Upper lobe of left lung (tissue), 4 donors: ENCODE data around the gene SCTR.

Experiments used
- POLR2A ChIP-seq, 4 donors: fragments of 450-650 bp; IDR thresholded peaks; one replicate each; pipeline ENCODE4 v1.5.1; 2016 to 2017; ENCODE audit warnings: antibody characterized with exemption in 4 of 4, mild to moderate bottlenecking in 2 of 4
- TF ChIP-seq, protein P1 (sequence below), 6 experiments: fragments of 450-650 bp in 4 of 6; fragments of 200-600 bp in 2 of 6; sonication (generic) in 2 of 6; IDR thresholded peaks; one replicate each; pipeline ENCODE4 v1.5.1; 2016 to 2019; ENCODE audit warnings: antibody characterized with exemption in 6 of 6

DNA sequence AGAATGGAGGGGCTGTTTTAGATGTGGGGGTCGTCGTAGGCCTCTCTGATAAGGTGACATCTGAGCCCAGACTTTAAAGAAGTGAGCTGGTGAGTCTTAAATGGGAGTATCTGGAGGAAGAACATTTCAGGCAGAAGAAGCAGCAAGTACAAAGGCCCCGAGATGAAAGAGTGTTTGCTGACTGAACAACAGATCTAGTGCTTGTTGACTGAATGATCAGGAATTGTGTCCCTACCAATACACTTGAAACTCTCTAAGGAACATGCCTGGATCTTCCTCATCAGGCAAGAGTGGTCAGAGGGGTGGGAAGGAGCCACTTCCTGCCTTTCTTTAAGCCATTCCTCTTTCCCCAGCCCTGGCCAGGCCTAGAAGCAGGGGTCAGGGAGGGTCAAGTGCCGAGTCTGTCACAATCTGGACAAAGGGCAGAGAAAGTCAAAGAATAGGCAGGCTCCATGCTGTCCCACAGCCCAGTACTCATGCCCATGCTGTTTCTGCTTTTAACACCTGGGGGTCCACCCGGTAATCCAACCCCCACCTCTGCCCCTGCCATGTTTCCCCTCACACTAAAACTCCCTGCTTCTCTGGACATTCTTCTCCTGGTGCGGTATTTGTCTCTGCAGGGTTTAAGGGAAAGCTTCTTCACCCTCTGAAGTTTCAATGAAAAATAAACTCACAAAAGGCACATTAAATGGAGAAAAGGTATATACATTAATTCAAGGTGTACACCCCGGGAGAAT, 95.6 kb downstream of the SCTR start:
- TF ChIP-seq POLR2A (IDR thresholded peaks at IDR 0.05), result no peak
- TF ChIP-seq, protein P1, sequence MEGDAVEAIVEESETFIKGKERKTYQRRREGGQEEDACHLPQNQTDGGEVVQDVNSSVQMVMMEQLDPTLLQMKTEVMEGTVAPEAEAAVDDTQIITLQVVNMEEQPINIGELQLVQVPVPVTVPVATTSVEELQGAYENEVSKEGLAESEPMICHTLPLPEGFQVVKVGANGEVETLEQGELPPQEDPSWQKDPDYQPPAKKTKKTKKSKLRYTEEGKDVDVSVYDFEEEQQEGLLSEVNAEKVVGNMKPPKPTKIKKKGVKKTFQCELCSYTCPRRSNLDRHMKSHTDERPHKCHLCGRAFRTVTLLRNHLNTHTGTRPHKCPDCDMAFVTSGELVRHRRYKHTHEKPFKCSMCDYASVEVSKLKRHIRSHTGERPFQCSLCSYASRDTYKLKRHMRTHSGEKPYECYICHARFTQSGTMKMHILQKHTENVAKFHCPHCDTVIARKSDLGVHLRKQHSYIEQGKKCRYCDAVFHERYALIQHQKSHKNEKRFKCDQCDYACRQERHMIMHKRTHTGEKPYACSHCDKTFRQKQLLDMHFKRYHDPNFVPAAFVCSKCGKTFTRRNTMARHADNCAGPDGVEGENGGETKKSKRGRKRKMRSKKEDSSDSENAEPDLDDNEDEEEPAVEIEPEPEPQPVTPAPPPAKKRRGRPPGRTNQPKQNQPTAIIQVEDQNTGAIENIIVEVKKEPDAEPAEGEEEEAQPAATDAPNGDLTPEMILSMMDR (IDR thresholded peaks at IDR 0.05), result no peak
